Liver (tissue), 9 donors: ENCODE measurements around the gene DYNC1H1. TPM values are rescaled to one million over a fixed set of nuclear protein-coding genes. Genes with fewer than 3 reads are reported as not detected.

Source experiments
- DNase-seq: peaks from one replicate; pipeline ENCODE4 v3.0.0-alpha.2; 2017; ENCODE audit warnings: low spot score
- H3K27ac ChIP-seq, 2 donors: one replicate each; pipeline ENCODE4 v1.7.0; 2013; ENCODE audit warnings: inconsistent platforms in 2 of 2, low read length in 2 of 2, control low read depth in 1 of 2, low read depth in 1 of 2, mild to moderate bottlenecking in 1 of 2
- H3K27me3 ChIP-seq, 4 donors: one replicate each; pipeline versions ENCODE4 v1.6.1 to v1.7.0; 2013; ENCODE audit warnings: low read length in 3 of 4, inconsistent platforms in 1 of 4, mild to moderate bottlenecking in 1 of 4, moderate library complexity in 1 of 4; ENCODE audit not compliant: control insufficient read depth in 4 of 4, insufficient read depth in 4 of 4
- H3K36me3 ChIP-seq, 4 donors: one replicate each; pipeline versions ENCODE4 v1.6.1 to v1.7.0; 2013; ENCODE audit warnings: low read length in 3 of 4, mild to moderate bottlenecking in 3 of 4, low read depth in 1 of 4, moderate library complexity in 1 of 4; ENCODE audit not compliant: control insufficient read depth in 4 of 4, insufficient read depth in 3 of 4
- H3K4me1 ChIP-seq, 4 donors: one replicate each; pipeline versions ENCODE4 v1.6.1 to v1.7.0; 2013; ENCODE audit warnings: low read length in 3 of 4, mild to moderate bottlenecking in 3 of 4, moderate library complexity in 1 of 4; ENCODE audit not compliant: control insufficient read depth in 4 of 4, insufficient read depth in 4 of 4
- H3K4me3 ChIP-seq, 3 donors: one replicate each; pipeline versions ENCODE4 v1.6.1 to v1.7.0; 2013; ENCODE audit warnings: low read length in 3 of 3, control low read depth in 1 of 3, low read depth in 1 of 3, mild to moderate bottlenecking in 1 of 3
- H3K9ac ChIP-seq, 2 donors: one replicate each; pipeline ENCODE4 v1.7.0; 2013; ENCODE audit warnings: low read length in 2 of 2, mild to moderate bottlenecking in 2 of 2, moderate library complexity in 2 of 2, control low read depth in 1 of 2, low read depth in 1 of 2
- H3K9me3 ChIP-seq, 4 donors: one replicate each; pipeline versions ENCODE4 v1.6.1 to v1.7.0; 2013; ENCODE audit warnings: low read length in 3 of 4; ENCODE audit not compliant: control insufficient read depth in 4 of 4
- EGR1 ChIP-seq, 2 donors: IDR thresholded peaks; 2 replicates each; pipeline ENCODE4 v1.6.1; 2016 to 2018; ENCODE audit warnings: antibody characterized with exemption in 2 of 2, low read depth in 2 of 2
- FOXA1 ChIP-seq: IDR thresholded peaks from 2 replicates; pipeline ENCODE4 v1.6.1; 2016; ENCODE audit warnings: antibody characterized with exemption
- FOXA2 ChIP-seq: IDR thresholded peaks from 2 replicates; pipeline ENCODE4 v1.6.1; 2016; ENCODE audit warnings: antibody characterized with exemption
- GABPA ChIP-seq, 2 donors: IDR thresholded peaks in 1 of 2; conservative IDR thresholded peaks in 1 of 2; 2 replicates each; pipeline ENCODE4 v1.6.1; 2016; ENCODE audit warnings: antibody characterized with exemption in 2 of 2, mild to moderate bottlenecking in 1 of 2, moderate library complexity in 1 of 2
- HNF4A ChIP-seq, 2 donors: conservative IDR thresholded peaks; 2 replicates each; pipeline ENCODE4 v1.6.1; 2016; ENCODE audit warnings: antibody characterized with exemption in 2 of 2, mild to moderate bottlenecking in 2 of 2
- HNF4G ChIP-seq: IDR thresholded peaks from 2 replicates; pipeline ENCODE4 v1.6.1; 2016; ENCODE audit warnings: antibody characterized with exemption
- JUND ChIP-seq, 2 donors: IDR thresholded peaks; 2 replicates each; pipeline ENCODE4 v1.6.1; 2016; ENCODE audit warnings: antibody characterized with exemption in 2 of 2
- NR2F2 ChIP-seq: IDR thresholded peaks from 2 replicates; pipeline ENCODE4 v1.6.1; 2016; ENCODE audit warnings: antibody characterized with exemption
- RAD21 ChIP-seq, 2 donors: IDR thresholded peaks; 2 replicates each; pipeline ENCODE4 v1.6.1; 2016; ENCODE audit warnings: antibody characterized with exemption in 2 of 2, mild to moderate bottlenecking in 2 of 2
- RXRA ChIP-seq, 2 donors: IDR thresholded peaks; 2 replicates each; pipeline ENCODE4 v1.6.1; 2017 to 2018; ENCODE audit warnings: antibody characterized with exemption in 2 of 2, mild to moderate bottlenecking in 1 of 2
- SP1 ChIP-seq: IDR thresholded peaks from 2 replicates; pipeline ENCODE4 v1.6.1; 2018; ENCODE audit warnings: antibody characterized with exemption, mild to moderate bottlenecking
- TAF1 ChIP-seq: conservative IDR thresholded peaks from 2 replicates; pipeline ENCODE4 v1.6.1; 2016; ENCODE audit warnings: antibody characterized with exemption, mild to moderate bottlenecking
- YY1 ChIP-seq: IDR thresholded peaks from 2 replicates; pipeline ENCODE4 v1.6.1; 2016; ENCODE audit warnings: antibody characterized with exemption, mild to moderate bottlenecking
- WGBS: extraction: QIAGEN DNeasy Blood & Tissue Kit; methylation state at CpG from one replicate; pipeline ENCODE4 v1.1.7; 2013; 5-methylcytosine and 5-hydroxymethylcytosine counted together
- polyA plus RNA-seq, 2 donors: library from polyadenylated mRNA; stranded (reverse) in 1 of 2; unstranded in 1 of 2; fragments of 200-250 nt in 1 of 2; fragments of >200 nt in 1 of 2; fragmentation: Nextera tagmentation in 1 of 2; extraction: Ambion mirVana in 1 of 2; gene quantifications; one replicate each; pipeline versions ENCODE4 v1.2.1 to v1.2.3, GENCODE V29; 2013 to 2015
- total RNA-seq, 2 donors: library from RNA; depleted of rRNA; stranded (reverse); fragments of >200 nt; gene quantifications; one replicate each; pipeline ENCODE4 v1.2.3, GENCODE V29; 2014
- TF ChIP-seq, protein P1 (sequence below): fragments of 150-350 bp; IDR thresholded peaks from 2 replicates; pipeline ENCODE4 v1.5.1; 2017; ENCODE audit warnings: improper control_type of control experiment, low read depth, low read length; ENCODE audit not compliant: missing input control
- TF ChIP-seq, protein P2 (sequence below): IDR thresholded peaks from 2 replicates; pipeline ENCODE4 v1.6.1; 2016; ENCODE audit warnings: antibody characterized with exemption, mild to moderate bottlenecking
- TF ChIP-seq, protein P3 (sequence below): IDR thresholded peaks from 2 replicates; pipeline ENCODE4 v1.6.1; 2016; ENCODE audit warnings: antibody characterized with exemption
- TF ChIP-seq, protein P4 (sequence below): IDR thresholded peaks from 2 replicates; pipeline ENCODE4 v1.6.1; 2016; ENCODE audit warnings: antibody characterized with exemption
- TF ChIP-seq, protein P5 (sequence below): IDR thresholded peaks from 2 replicates; pipeline ENCODE4 v1.6.1; 2016; ENCODE audit warnings: antibody characterized with exemption
- donor health status: healthy.
- donor health status: healthy.
- donor health status: healthy.
- donor health status: healthy.
- donor health status: healthy.

The DYNC1H1 gene
- total and polyA plus RNA-seq, 4 donors = 50.3 to 201 (median 82.6) TPM

DNA sequence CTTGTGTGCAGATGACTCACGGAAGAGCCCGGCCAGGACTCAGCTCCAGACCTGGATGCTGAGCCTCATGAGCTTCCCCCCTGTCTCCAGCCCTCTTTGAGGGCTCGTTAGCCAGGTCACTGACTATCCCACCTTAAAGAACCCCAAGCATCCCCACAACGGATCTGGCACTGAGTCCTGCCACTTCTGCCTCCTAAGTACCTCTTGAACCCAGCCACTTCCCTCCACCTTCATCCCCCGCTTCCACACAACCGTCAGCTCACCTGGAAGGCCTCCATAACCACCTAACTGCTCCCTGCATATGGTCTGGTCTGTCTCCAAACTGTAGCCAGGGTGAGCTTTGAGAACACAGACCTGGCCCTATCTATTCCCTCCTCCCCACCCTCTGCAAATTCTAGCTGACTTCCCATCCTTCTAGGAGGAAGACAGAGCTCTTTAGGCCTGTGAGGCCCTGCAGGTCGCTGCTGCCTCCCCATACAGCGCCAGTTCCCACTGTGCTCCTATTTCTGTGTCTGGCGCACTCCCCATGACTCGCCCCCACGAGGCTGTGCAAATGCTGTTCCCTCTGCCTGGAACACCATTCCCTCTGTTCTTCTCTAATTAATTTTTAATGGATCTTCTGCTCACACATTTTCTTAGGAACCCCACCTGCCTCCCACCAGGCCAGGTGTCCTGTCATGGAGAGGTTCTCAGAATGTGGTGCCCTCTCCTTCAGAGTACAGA lies 125.4 kb downstream of the DYNC1H1 start:
- H3K27me3 ChIP-seq = no peaks in the 10 kb centered on the region
- H3K9ac ChIP-seq = no peak overlapping the region
- 90% methylated on average over 11 of the region's 11 CpGs for WGBS
- H3K9me3 ChIP-seq = no peaks in the 10 kb centered on the region
- DNase-seq = no peak
- no peak overlapping the region for H3K27ac ChIP-seq
- H3K36me3 ChIP-seq = peaks cover 0 to 7% (median 7%) of the 10 kb centered on the region in 4 donors
- TF ChIP-seq RAD21 (IDR thresholded peaks at IDR 0.05) (no peak), EGR1 (IDR thresholded peaks at IDR 0.05; ENCODE audit: low read depth in 2 of 2) (no peak), HNF4A (conservative IDR thresholded peaks at IDR 0.05) (no peak)
- H3K4me1 ChIP-seq = peaks cover 0 to 20% (median 11%) of the 10 kb centered on the region in 4 donors
- no peak overlapping the region for H3K4me3 ChIP-seq

DNA sequence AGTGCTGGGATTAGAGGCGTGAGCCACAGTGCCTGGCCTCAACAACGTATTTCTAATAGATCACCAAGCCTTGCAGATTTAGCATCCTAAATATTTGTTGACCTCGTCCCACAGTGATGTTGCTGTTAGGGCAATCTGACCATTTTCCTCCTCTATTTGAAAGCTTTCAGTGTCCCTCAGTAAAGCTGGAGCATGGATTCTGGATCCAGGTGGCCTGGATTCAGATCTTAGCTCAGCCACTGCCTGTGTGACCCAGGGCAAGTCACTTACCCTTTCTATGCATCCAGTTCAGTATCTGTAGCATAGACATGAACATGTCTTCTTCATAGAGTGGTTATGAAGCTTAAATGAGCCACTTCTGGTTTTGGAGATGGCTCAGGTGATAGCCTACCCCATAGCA lies 126.3 kb downstream of the DYNC1H1 start:
- H3K36me3 ChIP-seq = no peaks in the 10 kb centered on the region
- TF ChIP-seq, protein P1, sequence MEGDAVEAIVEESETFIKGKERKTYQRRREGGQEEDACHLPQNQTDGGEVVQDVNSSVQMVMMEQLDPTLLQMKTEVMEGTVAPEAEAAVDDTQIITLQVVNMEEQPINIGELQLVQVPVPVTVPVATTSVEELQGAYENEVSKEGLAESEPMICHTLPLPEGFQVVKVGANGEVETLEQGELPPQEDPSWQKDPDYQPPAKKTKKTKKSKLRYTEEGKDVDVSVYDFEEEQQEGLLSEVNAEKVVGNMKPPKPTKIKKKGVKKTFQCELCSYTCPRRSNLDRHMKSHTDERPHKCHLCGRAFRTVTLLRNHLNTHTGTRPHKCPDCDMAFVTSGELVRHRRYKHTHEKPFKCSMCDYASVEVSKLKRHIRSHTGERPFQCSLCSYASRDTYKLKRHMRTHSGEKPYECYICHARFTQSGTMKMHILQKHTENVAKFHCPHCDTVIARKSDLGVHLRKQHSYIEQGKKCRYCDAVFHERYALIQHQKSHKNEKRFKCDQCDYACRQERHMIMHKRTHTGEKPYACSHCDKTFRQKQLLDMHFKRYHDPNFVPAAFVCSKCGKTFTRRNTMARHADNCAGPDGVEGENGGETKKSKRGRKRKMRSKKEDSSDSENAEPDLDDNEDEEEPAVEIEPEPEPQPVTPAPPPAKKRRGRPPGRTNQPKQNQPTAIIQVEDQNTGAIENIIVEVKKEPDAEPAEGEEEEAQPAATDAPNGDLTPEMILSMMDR = no peak
- TF ChIP-seq, protein P2, sequence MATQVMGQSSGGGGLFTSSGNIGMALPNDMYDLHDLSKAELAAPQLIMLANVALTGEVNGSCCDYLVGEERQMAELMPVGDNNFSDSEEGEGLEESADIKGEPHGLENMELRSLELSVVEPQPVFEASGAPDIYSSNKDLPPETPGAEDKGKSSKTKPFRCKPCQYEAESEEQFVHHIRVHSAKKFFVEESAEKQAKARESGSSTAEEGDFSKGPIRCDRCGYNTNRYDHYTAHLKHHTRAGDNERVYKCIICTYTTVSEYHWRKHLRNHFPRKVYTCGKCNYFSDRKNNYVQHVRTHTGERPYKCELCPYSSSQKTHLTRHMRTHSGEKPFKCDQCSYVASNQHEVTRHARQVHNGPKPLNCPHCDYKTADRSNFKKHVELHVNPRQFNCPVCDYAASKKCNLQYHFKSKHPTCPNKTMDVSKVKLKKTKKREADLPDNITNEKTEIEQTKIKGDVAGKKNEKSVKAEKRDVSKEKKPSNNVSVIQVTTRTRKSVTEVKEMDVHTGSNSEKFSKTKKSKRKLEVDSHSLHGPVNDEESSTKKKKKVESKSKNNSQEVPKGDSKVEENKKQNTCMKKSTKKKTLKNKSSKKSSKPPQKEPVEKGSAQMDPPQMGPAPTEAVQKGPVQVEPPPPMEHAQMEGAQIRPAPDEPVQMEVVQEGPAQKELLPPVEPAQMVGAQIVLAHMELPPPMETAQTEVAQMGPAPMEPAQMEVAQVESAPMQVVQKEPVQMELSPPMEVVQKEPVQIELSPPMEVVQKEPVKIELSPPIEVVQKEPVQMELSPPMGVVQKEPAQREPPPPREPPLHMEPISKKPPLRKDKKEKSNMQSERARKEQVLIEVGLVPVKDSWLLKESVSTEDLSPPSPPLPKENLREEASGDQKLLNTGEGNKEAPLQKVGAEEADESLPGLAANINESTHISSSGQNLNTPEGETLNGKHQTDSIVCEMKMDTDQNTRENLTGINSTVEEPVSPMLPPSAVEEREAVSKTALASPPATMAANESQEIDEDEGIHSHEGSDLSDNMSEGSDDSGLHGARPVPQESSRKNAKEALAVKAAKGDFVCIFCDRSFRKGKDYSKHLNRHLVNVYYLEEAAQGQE = no peak
- TF ChIP-seq NR2F2 (no peak), RAD21 (IDR thresholded peaks at IDR 0.05) (no peak), HNF4G (no peak), RXRA (IDR thresholded peaks at IDR 0.05) (no peak), EGR1 (IDR thresholded peaks at IDR 0.05; ENCODE audit: low read depth in 2 of 2) (no peak), YY1 (no peak), TAF1 (no peak), FOXA1 (no peak), SP1 (no peak), JUND (IDR thresholded peaks at IDR 0.05) (no peak), HNF4A (conservative IDR thresholded peaks at IDR 0.05) (no peak), GABPA (IDR thresholded peaks at IDR 0.05 in 1 of 2, conservative IDR thresholded peaks at IDR 0.05 in 1 of 2) (no peak), FOXA2 (no peak)
- TF ChIP-seq, protein P3, sequence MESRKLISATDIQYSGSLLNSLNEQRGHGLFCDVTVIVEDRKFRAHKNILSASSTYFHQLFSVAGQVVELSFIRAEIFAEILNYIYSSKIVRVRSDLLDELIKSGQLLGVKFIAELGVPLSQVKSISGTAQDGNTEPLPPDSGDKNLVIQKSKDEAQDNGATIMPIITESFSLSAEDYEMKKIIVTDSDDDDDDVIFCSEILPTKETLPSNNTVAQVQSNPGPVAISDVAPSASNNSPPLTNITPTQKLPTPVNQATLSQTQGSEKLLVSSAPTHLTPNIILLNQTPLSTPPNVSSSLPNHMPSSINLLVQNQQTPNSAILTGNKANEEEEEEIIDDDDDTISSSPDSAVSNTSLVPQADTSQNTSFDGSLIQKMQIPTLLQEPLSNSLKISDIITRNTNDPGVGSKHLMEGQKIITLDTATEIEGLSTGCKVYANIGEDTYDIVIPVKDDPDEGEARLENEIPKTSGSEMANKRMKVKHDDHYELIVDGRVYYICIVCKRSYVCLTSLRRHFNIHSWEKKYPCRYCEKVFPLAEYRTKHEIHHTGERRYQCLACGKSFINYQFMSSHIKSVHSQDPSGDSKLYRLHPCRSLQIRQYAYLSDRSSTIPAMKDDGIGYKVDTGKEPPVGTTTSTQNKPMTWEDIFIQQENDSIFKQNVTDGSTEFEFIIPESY = no peak
- TF ChIP-seq, protein P4, sequence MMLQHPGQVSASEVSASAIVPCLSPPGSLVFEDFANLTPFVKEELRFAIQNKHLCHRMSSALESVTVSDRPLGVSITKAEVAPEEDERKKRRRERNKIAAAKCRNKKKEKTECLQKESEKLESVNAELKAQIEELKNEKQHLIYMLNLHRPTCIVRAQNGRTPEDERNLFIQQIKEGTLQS = no peak
- TF ChIP-seq, protein P5, sequence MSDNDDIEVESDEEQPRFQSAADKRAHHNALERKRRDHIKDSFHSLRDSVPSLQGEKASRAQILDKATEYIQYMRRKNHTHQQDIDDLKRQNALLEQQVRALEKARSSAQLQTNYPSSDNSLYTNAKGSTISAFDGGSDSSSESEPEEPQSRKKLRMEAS = no peak
- H3K4me3 ChIP-seq = no peak overlapping the region
- H3K27me3 ChIP-seq = no peaks in the 10 kb centered on the region
- H3K27ac ChIP-seq = no peak overlapping the region
- H3K4me1 ChIP-seq = peaks cover 0 to 10% (median 4%) of the 10 kb centered on the region in 4 donors
- 94% methylated on average over 3 of the region's 3 CpGs for WGBS
- no peaks in the 10 kb centered on the region for H3K9me3 ChIP-seq
- DNase-seq = no peak
- no peak overlapping the region for H3K9ac ChIP-seq
